Spleen (tissue), 11 donors: ENCODE data around the gene DHRS2. TPM values are rescaled to one million over a fixed set of nuclear protein-coding genes. Genes with fewer than 3 reads are reported as not detected.
"Not testable (repeated sequence)": the region's sequence is repeated elsewhere in the genome, so short reads cannot be mapped to it uniquely, and the experiment has no call there.

Experiments
- DNase-seq: peaks from one replicate; pipeline ENCODE4 v3.0.0-alpha.2; 2020
- H3K27ac ChIP-seq, 8 donors: fragments of 200-600 bp; sonication (generic) in 7 of 8; 1 replicate in 4 of 8; 2 replicates in 4 of 8; pipeline versions ENCODE4 v1.5.0 to v1.8.0; 2016 to 2021; ENCODE audit warnings: inconsistent platforms in 4 of 8, mild to moderate bottlenecking in 4 of 8, moderate library complexity in 1 of 8
- H3K27me3 ChIP-seq, 7 donors: fragments of 200-600 bp; sonication (generic) in 6 of 7; replicated peaks in 1 of 7; 1 replicate in 4 of 7; 2 replicates in 3 of 7; pipeline versions ENCODE4 v1.5.0 to v1.8.0; 2016 to 2021; ENCODE audit warnings: inconsistent platforms in 3 of 7, mild to moderate bottlenecking in 1 of 7
- H3K36me3 ChIP-seq, 6 donors: fragments of 200-600 bp; sonication (generic) in 5 of 6; 1 replicate in 4 of 6; 2 replicates in 2 of 6; pipeline versions ENCODE4 v1.5.0 to v1.8.0; 2016 to 2021; ENCODE audit warnings: inconsistent platforms in 2 of 6
- H3K4me1 ChIP-seq, 6 donors: fragments of 200-600 bp; sonication (generic) in 5 of 6; 1 replicate in 3 of 6; 2 replicates in 3 of 6; pipeline versions ENCODE4 v1.5.0 to v1.8.0; 2016 to 2021; ENCODE audit warnings: inconsistent platforms in 3 of 6
- H3K4me3 ChIP-seq, 8 donors: fragments of 200-600 bp; sonication (generic) in 7 of 8; 1 replicate in 4 of 8; 2 replicates in 4 of 8; pipeline versions ENCODE4 v1.5.0 to v1.8.0; 2016 to 2021; ENCODE audit warnings: inconsistent platforms in 4 of 8, mild to moderate bottlenecking in 4 of 8, moderate library complexity in 2 of 8
- H3K9me3 ChIP-seq, 8 donors: fragments of 200-600 bp; sonication (generic) in 7 of 8; 1 replicate in 4 of 8; 2 replicates in 4 of 8; pipeline versions ENCODE4 v1.5.0 to v1.8.0; 2016 to 2021; ENCODE audit warnings: inconsistent platforms in 4 of 8
- CTCF ChIP-seq, 11 experiments: fragments of 200-600 bp in 7 of 11; fragments of 450-650 bp in 4 of 11; sonication (generic) in 4 of 11; IDR thresholded peaks in 8 of 11; conservative IDR thresholded peaks in 3 of 11; 1 replicate in 7 of 11; 2 replicates in 4 of 11; pipeline versions ENCODE4 v1.4.0 to v1.8.0; 2016 to 2021; ENCODE audit warnings: antibody characterized with exemption in 11 of 11, inconsistent platforms in 4 of 11, mild to moderate bottlenecking in 1 of 11
- POLR2A ChIP-seq, 3 donors: fragments of 450-650 bp; IDR thresholded peaks; one replicate each; pipeline ENCODE4 v1.5.1; 2017; ENCODE audit warnings: antibody characterized with exemption in 3 of 3, mild to moderate bottlenecking in 1 of 3
- POLR2AphosphoS5 ChIP-seq, 3 donors: sonication (generic); formaldehyde crosslinking; IDR thresholded peaks; one replicate each; pipeline ENCODE4 v1.5.1; 2017; ENCODE audit warnings: antibody characterized with exemption in 3 of 3
- WGBS, 5 donors: extraction: QIAGEN DNeasy Blood & Tissue Kit in 3 of 5; methylation state at CpG; one replicate each; pipeline versions ENCODE4 v1.1.5 to v1.1.7; 2013 to 2018; 5-methylcytosine and 5-hydroxymethylcytosine counted together
- intact Hi-C: fragments of 100-400 bp; cut with DNase I; formaldehyde crosslinking; loops from one replicate; pipeline ENCODE4 v1.15.0; 2023; ENCODE audit warnings: low total_unique reads
- polyA plus RNA-seq, 3 donors: library from polyadenylated mRNA; stranded (reverse); fragments of 200-250 nt; gene quantifications; one replicate each; pipeline ENCODE4 v1.2.1, GENCODE V29; 2013
- total RNA-seq, 7 donors: library from RNA; depleted of rRNA in 3 of 7; stranded (reverse); fragments of >200 nt in 3 of 7; fragmentation: NEBNext Ultra II Directional in 4 of 7; extraction: Animal tissue kit (Norgen Biotek cat#: 25700) in 4 of 7; gene quantifications; one replicate each; pipeline versions ENCODE4 v1.1.0 to v1.2.1, GENCODE V29; 2016 to 2021
- donor health status: healthy with polysubstance abuse.
- donor health status: DM: no; HTN: no; CAD: no; lungs with moderate emphysema.
- donor health status: DM: no; HTN: no; CAD: no.
- donor health status: Bipolar disorder and iron deficiency.
- donor health status: healthy.
- donor health status: DM: no; HTN: no; CAD: no.
- donor health status: DM: yes; HTN: yes; CAD: no.

The DHRS2 gene
- total and polyA plus RNA-seq, 10 donors: 3.3 to 30.6 (median 14.1) TPM

GRCh38 chr14:23590198-23590597, 46.0 kb upstream of the DHRS2 start:
- 82 to 94% (median 89%) methylated on average over 4 of the region's 4 CpGs for WGBS, 5 donors
- TF ChIP-seq POLR2A (IDR thresholded peaks at IDR 0.05) (no peak), CTCF (IDR thresholded peaks at IDR 0.05 in 8 of 11, conservative IDR thresholded peaks at IDR 0.05 in 3 of 11) (no peak), POLR2AphosphoS5 (IDR thresholded peaks at IDR 0.05) (no peak)
- H3K36me3 ChIP-seq: no peaks in the 10 kb centered on the region
- no peak overlapping the region for H3K4me3 ChIP-seq
- H3K27ac ChIP-seq: no peak overlapping the region
- intact Hi-C loops: no loop called here
- no peaks in the 10 kb centered on the region for H3K9me3 ChIP-seq
- no peak for DNase-seq
- H3K4me1 ChIP-seq: peaks cover 6 to 11% (median 9%) of the 10 kb centered on the region in 6 donors
- H3K27me3 ChIP-seq: peaks cover 0 to 12% (median 0%) of the 10 kb centered on the region in 7 donors

GRCh38 chr14:23594191-23594590, 42.0 kb upstream of the DHRS2 start:
- H3K27ac ChIP-seq, H3K4me1 ChIP-seq, H3K27me3 ChIP-seq, H3K4me3 ChIP-seq, DNase-seq, H3K36me3 ChIP-seq, intact Hi-C loops, H3K9me3 ChIP-seq: not testable (repeated sequence)
- WGBS, 5 donors: 70 to 85% (median 78%) methylated on average over 3 of the region's 3 CpGs

GRCh38 chr14:23600322-23600707, 35.8 kb upstream of the DHRS2 start:
- intact Hi-C loops: no loop called here
- Histone ChIP-seq H3K36me3 (no peaks in the 10 kb centered on the region), H3K27ac (no peak overlapping the region), H3K4me3 (no peak overlapping the region), H3K4me1 (no peaks in the 10 kb centered on the region), H3K9me3 (peaks cover 0 to 12% (median 8%) of the 10 kb centered on the region in 8 donors), H3K27me3 (no peaks in the 10 kb centered on the region)
- DNase-seq: no peak
- 37 to 93% (median 87%) methylated on average over 2 of the region's 2 CpGs for WGBS, 5 donors
- TF ChIP-seq CTCF (IDR thresholded peaks at IDR 0.05 in 8 of 11, conservative IDR thresholded peaks at IDR 0.05 in 3 of 11) (no peak), POLR2A (IDR thresholded peaks at IDR 0.05) (no peak), POLR2AphosphoS5 (IDR thresholded peaks at IDR 0.05) (no peak)

- H3K4me3 ChIP-seq: no peak overlapping the region
- intact Hi-C loops: no loop called here
- DNase-seq: no peak
These were observed 35.4 kb upstream of the DHRS2 start for GRCh38 chr14:23600806-23601205.

More at GRCh38 chr14:23600806-23601205, 35.4 kb upstream of the DHRS2 start:
- Histone ChIP-seq H3K36me3 (no peaks in the 10 kb centered on the region), H3K27ac (no peak overlapping the region), H3K9me3 (peaks cover 0 to 12% (median 8%) of the 10 kb centered on the region in 8 donors), H3K4me1 (no peaks in the 10 kb centered on the region), H3K27me3 (no peaks in the 10 kb centered on the region)
- no peak for TF ChIP-seq CTCF (IDR thresholded peaks at IDR 0.05 in 8 of 11, conservative IDR thresholded peaks at IDR 0.05 in 3 of 11)
- no peak for TF ChIP-seq POLR2A (IDR thresholded peaks at IDR 0.05)
- no peak for TF ChIP-seq POLR2AphosphoS5 (IDR thresholded peaks at IDR 0.05)
- WGBS, 5 donors: 96 to 100% (median 100%) methylated on average over 1 of the region's 1 CpG
